ENCODE results near the gene ADAMTS15.

ADAMTS15 gene

DNA sequence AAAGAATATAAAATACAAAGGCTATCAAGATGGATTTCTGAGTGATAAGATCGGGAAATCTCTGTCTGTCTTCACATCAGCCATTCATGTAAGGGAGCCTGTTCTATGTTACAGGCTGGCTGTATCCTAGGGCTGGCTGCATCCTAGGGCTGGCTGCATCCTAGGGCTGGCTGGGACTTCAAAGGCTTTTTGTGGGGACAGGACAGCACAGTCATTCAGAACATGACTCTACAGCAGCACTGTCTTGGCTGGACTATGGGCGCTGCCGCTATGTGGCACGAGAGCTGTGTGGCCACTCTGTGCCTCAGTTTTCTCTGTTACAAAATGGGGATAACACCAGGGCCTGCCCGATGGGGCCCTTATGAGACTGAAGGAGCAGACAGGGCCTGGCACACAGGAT, 30.2 kb upstream of the ADAMTS15 start:
- DNase-seq (ENCODE audit: low spot score): no peak
- TF ChIP-seq, protein P1, sequence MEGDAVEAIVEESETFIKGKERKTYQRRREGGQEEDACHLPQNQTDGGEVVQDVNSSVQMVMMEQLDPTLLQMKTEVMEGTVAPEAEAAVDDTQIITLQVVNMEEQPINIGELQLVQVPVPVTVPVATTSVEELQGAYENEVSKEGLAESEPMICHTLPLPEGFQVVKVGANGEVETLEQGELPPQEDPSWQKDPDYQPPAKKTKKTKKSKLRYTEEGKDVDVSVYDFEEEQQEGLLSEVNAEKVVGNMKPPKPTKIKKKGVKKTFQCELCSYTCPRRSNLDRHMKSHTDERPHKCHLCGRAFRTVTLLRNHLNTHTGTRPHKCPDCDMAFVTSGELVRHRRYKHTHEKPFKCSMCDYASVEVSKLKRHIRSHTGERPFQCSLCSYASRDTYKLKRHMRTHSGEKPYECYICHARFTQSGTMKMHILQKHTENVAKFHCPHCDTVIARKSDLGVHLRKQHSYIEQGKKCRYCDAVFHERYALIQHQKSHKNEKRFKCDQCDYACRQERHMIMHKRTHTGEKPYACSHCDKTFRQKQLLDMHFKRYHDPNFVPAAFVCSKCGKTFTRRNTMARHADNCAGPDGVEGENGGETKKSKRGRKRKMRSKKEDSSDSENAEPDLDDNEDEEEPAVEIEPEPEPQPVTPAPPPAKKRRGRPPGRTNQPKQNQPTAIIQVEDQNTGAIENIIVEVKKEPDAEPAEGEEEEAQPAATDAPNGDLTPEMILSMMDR (IDR thresholded peaks at IDR 0.05; ENCODE audit: borderline replicate concordance, control extremely low read depth, extremely low read depth, insufficient read depth, missing control alignments): no peak
- in situ Hi-C loops (cut with MboI; ENCODE audit: low sequenced_read_pairs, unreplicated experiment): loop anchor here (25.0 kb wide), 1 partner anchor 481 kb away; no protein-coding TSS in a partner anchor

DNA sequence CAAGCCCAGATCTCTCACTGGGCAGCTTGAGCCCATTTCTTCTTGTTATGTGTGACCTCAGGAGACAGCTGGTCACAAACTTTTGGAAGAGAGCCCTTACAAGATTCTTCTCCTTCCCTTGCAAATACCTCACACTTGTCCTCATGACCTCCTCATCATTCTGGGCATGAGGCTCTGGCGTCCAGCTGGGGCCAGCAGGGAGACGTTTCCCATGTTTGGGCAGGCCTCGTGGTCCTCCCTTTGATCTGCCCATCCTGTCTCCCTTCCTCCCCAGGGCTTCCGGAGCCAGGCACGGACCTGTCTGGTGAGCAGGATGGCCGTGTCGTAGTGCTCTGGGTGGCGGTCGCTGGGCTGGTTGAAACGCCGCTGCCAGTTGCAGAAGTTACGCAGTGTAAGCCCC, 29.7 kb upstream of the ADAMTS15 start:
- no peak for DNase-seq (ENCODE audit: low spot score)
- in situ Hi-C loops (cut with MboI; ENCODE audit: low sequenced_read_pairs, unreplicated experiment): loop anchor here (25.0 kb wide), 1 partner anchor 481 kb away; no protein-coding TSS in a partner anchor
- TF ChIP-seq, protein P1 (IDR thresholded peaks at IDR 0.05; ENCODE audit: borderline replicate concordance, control extremely low read depth, extremely low read depth, insufficient read depth, missing control alignments): no peak

DNA sequence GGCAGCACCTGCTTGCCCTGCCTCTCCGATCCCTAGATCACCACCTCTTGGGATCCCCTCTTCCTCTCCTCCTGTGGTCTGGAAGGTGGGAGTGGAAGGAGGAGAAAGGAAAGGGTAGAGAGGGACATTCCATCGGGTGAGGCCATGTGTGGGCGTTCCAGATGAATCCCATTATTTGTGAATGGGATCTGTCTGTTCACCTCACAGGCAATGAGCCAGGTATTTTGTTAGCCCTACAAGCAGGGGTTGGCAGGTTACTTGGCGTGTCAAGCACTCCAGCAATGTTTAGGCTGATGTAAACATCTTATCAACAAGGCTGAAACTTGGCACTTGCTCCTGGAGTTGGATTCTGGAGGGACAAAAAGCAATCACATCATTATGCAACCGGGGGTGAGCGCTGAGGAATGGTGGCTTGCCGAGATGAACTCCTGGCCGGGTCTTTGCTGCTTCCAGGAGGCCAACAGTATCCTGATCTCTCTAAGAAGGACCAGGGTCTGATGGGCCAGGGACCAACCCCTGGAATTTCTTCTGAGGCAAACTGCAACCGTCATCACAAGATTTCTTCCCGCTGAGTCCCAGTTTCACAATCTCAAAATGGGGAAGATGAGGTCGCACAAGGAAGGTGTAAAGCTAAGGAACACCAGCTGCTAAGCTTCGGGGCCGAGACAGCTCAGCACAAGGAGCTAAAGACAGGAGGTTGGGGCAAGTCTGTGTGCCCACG, 27.8 kb upstream of the ADAMTS15 start:
- TF ChIP-seq, protein P1 (IDR thresholded peaks at IDR 0.05; ENCODE audit: borderline replicate concordance, control extremely low read depth, extremely low read depth, insufficient read depth, missing control alignments): no peak
- in situ Hi-C loops (cut with MboI; ENCODE audit: low sequenced_read_pairs, unreplicated experiment): loop anchor here (10.0 to 25.0 kb wide), 2 partner anchors 206 to 483 kb away; no protein-coding TSS in a partner anchor
- DNase-seq (ENCODE audit: low spot score): no peak

GRCh38 chr11:130421199-130421585, 27.3 kb upstream of the ADAMTS15 start:
- in situ Hi-C loops (cut with MboI; ENCODE audit: low sequenced_read_pairs, unreplicated experiment): loop anchor here (10.0 to 25.0 kb wide), 2 partner anchors 206 to 484 kb away; no protein-coding TSS in a partner anchor
- DNase-seq (ENCODE audit: low spot score): no peak
- TF ChIP-seq, protein P1 (IDR thresholded peaks at IDR 0.05; ENCODE audit: borderline replicate concordance, control extremely low read depth, extremely low read depth, insufficient read depth, missing control alignments): no peak

DNA sequence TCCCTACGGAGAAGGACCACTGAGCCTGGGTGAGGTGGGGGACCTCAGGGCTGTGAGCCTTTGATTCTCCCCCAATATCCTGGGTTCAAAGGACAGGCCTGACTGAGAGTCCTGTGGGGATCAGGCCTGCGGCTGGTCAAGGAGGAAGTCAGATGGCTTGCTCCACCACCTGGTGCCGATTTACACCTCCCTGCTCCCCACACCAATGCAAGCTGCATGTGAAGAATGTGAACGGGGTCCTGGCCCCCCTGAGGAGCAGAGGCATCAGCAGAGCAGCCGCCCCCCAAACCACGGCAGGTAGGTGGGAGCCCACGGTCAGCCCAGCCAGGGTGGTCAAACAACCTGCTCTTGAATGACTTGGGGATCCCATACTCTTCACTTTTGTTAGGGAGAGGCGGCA, 26.7 kb upstream of the ADAMTS15 start:
- no peak for DNase-seq (ENCODE audit: low spot score)
- TF ChIP-seq, protein P1 (IDR thresholded peaks at IDR 0.05; ENCODE audit: borderline replicate concordance, control extremely low read depth, extremely low read depth, insufficient read depth, missing control alignments): no peak
- in situ Hi-C loops (cut with MboI; ENCODE audit: low sequenced_read_pairs, unreplicated experiment): loop anchor here (10.0 to 25.0 kb wide), 2 partner anchors 207 to 484 kb away; no protein-coding TSS in a partner anchor

- DNase-seq (ENCODE audit: low spot score): no peak
- TF ChIP-seq, protein P1 (IDR thresholded peaks at IDR 0.05; ENCODE audit: borderline replicate concordance, control extremely low read depth, extremely low read depth, insufficient read depth, missing control alignments): no peak
- in situ Hi-C loops (cut with MboI; ENCODE audit: low sequenced_read_pairs, unreplicated experiment): loop anchor here (10.0 to 25.0 kb wide), 2 partner anchors 208 to 485 kb away; no protein-coding TSS in a partner anchor
These were observed 26.0 kb upstream of the ADAMTS15 start for GRCh38 chr11:130422251-130422995.

All from GM13976 (cell line).